HG03558 (cell line): ENCODE measurements around the gene FGG.

Source experiments
- ATAC-seq: cut with Tn5 transposase; IDR thresholded peaks from one replicate; pipeline ENCODE4 v1.9.1; 2021; ENCODE audit warnings: moderate number of reproducible peaks; ENCODE audit not compliant: unreplicated experiment; ENCODE audit errors: extremely low read depth

Gene FGG

GRCh38 chr4:154589296-154590197 lies 22.9 kb downstream of the FGG start:
- ATAC-seq: no peak

GRCh38 chr4:154588198-154588597 lies 24.3 kb downstream of the FGG start:
- no peak for ATAC-seq

- ATAC-seq: no peak
Measured at GRCh38 chr4:154586296-154587033, 26.0 kb downstream of the FGG start.

- no peak for ATAC-seq
Measured at GRCh38 chr4:154585369-154586018, 27.0 kb downstream of the FGG start.

- no peak for ATAC-seq
Measured at GRCh38 chr4:154584259-154584658, 28.2 kb downstream of the FGG start.

- ATAC-seq: no peak
Measured at GRCh38 chr4:154583677-154584076, 28.8 kb downstream of the FGG start.

- no peak for ATAC-seq
Measured at GRCh38 chr4:154583230-154583629, 29.2 kb downstream of the FGG start.

GRCh38 chr4:154582723-154583122 lies 29.7 kb downstream of the FGG start:
- ATAC-seq: no peak

GRCh38 chr4:154579927-154580326 lies 32.5 kb downstream of the FGG start:
- no peak for ATAC-seq

- ATAC-seq: no peak
Measured at GRCh38 chr4:154578919-154579318, 33.5 kb downstream of the FGG start.

- ATAC-seq: no peak
Measured at GRCh38 chr4:154577324-154577723, 35.1 kb downstream of the FGG start.

GRCh38 chr4:154574311-154574710 lies 38.1 kb downstream of the FGG start:
- no peak for ATAC-seq

GRCh38 chr4:154573190-154573870 lies 39.1 kb downstream of the FGG start:
- ATAC-seq: no peak

- no peak for ATAC-seq
Measured at GRCh38 chr4:154569584-154569983, 42.9 kb downstream of the FGG start.

- no peak for ATAC-seq
Measured at GRCh38 chr4:154569028-154569427, 43.4 kb downstream of the FGG start.

GRCh38 chr4:154566639-154567204 lies 45.7 kb downstream of the FGG start:
- ATAC-seq: no peak

GRCh38 chr4:154565704-154566103 lies 46.8 kb downstream of the FGG start:
- no peak for ATAC-seq

- no peak for ATAC-seq
Measured at GRCh38 chr4:154564311-154564710, 48.1 kb downstream of the FGG start.

- ATAC-seq: no peak
Measured at GRCh38 chr4:154562697-154563254, 49.7 kb downstream of the FGG start, which contains the start of gene FGB. FGB (plus strand) TSS chr4:154563011; CDS start chr4:154563019, 8 bp downstream.

- no peak for ATAC-seq
Measured at GRCh38 chr4:154560824-154561231, 51.6 kb downstream of the FGG start.
